WERI-Rb-1 (cell line): ENCODE results near the gene PDE3B.

Experiments used
- DNase-seq: peaks from one replicate; pipeline ENCODE4 v3.0.0-alpha.2; 2020
- H3K27ac ChIP-seq: fragments of 250-450 bp; sonication (Bioruptor Pico); 2 replicates; pipeline ENCODE4 v1.5.1; 2020; ENCODE audit warnings: mild to moderate bottlenecking, moderate library complexity
- H3K27me3 ChIP-seq: fragments of 250-450 bp; sonication (Bioruptor Pico); 2 replicates; pipeline ENCODE4 v1.5.1; 2021; ENCODE audit warnings: mild to moderate bottlenecking, low read depth, moderate library complexity; ENCODE audit not compliant: insufficient read depth, severe bottlenecking
- H3K36me3 ChIP-seq: fragments of 250-450 bp; sonication (Bioruptor Pico); 2 replicates; pipeline ENCODE4 v1.5.1; 2020; ENCODE audit warnings: mild to moderate bottlenecking, moderate library complexity
- H3K4me3 ChIP-seq: 2 replicates; pipeline ENCODE4 v1.5.1; 2011; ENCODE audit warnings: low read depth, mild to moderate bottlenecking, control low read depth, low read length
- H3K9me3 ChIP-seq: fragments of 250-450 bp; sonication (Bioruptor Pico); 2 replicates; pipeline ENCODE4 v1.5.1; 2021; ENCODE audit warnings: mild to moderate bottlenecking, moderate library complexity; ENCODE audit not compliant: severe bottlenecking
- CTCF ChIP-seq: IDR thresholded peaks from 2 replicates; pipeline ENCODE4 v1.5.1; 2011; ENCODE audit warnings: low read depth, mild to moderate bottlenecking, control low read depth, inconsistent platforms, low read length

Gene PDE3B

GRCh38 chr11:14669499-14669898 is 25.9 kb downstream of the PDE3B start:
- no peaks in the 10 kb centered on the region for H3K9me3 ChIP-seq
- no peaks in the 10 kb centered on the region for H3K27me3 ChIP-seq
- no peak for TF ChIP-seq CTCF
- H3K36me3 ChIP-seq, result no peaks in the 10 kb centered on the region
- H3K4me3 ChIP-seq, result no peak overlapping the region
- no peak for DNase-seq
- no peak overlapping the region for H3K27ac ChIP-seq

GRCh38 chr11:14669958-14670357 is 26.4 kb downstream of the PDE3B start:
- TF ChIP-seq CTCF, result no peak
- no peaks in the 10 kb centered on the region for H3K27me3 ChIP-seq
- no peak for DNase-seq
- H3K27ac ChIP-seq, result no peak overlapping the region
- H3K4me3 ChIP-seq, result no peak overlapping the region
- no peaks in the 10 kb centered on the region for H3K9me3 ChIP-seq
- no peaks in the 10 kb centered on the region for H3K36me3 ChIP-seq

DNA sequence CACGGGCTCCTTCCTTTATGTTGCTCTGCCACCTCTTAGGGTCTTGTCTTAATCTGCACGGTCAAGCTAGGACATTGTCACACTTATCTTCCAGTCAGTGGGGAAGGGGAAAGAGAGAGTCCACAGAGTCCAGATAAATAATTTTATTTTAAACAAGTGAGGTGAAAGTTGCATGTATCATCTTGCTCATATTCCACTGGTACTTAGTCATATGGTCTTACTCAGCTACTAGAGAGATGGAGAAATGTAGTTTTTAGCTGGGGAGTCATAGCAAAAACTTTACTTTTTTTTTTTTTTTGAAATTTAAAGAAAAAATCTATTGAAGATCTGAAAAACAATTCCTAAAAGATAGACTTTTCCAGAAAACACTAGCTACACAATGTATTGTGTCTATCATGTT is 29.0 kb downstream of the PDE3B start:
- H3K9me3 ChIP-seq, result no peaks in the 10 kb centered on the region
- H3K27ac ChIP-seq, result no peak overlapping the region

DNA sequence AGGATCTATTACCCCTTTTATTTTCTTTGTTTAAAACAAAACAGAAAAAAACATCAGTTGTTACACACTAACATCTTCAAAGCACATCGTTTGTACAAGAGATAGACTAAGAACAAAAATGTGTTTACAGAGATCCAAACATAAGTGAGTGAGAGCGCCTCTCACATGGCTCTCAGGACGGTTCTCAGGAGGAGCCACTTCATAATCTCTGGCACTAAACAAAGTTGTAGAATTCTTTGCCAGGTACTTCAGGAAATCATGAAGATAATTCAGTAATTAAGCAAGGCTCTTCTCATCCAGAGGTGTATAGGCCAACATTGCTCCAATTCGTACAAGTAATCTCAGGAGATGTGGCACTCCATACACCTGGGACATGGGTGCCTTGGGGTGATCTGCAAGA is 29.8 kb downstream of the PDE3B start:
- H3K36me3 ChIP-seq, result no peaks in the 10 kb centered on the region
- no peak for TF ChIP-seq CTCF
- H3K27me3 ChIP-seq, result no peaks in the 10 kb centered on the region
- no peak for DNase-seq
- no peaks in the 10 kb centered on the region for H3K9me3 ChIP-seq
- H3K4me3 ChIP-seq, result no peak overlapping the region
- no peak overlapping the region for H3K27ac ChIP-seq

More for the DNA sequence above, 29.0 kb downstream of the PDE3B start:
- no peaks in the 10 kb centered on the region for H3K36me3 ChIP-seq
- no peak for DNase-seq
- no peak overlapping the region for H3K4me3 ChIP-seq
- TF ChIP-seq CTCF, result no peak
- no peaks in the 10 kb centered on the region for H3K27me3 ChIP-seq

DNA sequence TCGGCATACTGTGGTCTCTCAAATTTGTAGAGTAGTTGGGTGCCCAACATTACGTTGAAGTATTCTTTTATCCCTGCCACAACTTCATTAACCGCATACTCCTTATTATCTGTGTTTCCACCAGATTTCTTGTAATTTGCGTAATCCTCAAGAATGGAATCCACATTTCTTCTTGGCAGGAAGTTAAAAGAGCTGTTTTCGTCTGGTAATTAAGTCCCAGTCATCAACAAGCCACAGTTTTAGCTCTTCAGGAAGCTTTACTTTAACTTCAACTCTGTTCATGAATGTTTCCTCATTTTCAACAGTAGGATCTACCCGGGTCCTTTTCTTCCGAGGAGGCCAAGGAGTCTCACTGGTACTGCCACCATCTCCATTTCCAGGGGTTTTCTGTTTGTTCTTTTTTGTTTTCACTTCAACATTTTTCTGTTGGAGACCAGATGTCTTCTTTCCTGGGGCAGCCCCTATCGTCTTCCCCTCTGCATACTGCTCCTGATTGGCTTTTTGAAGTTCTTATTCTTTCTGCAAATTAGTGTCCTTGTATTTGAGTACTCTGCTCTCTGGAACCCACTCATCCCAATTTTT is 30.3 kb downstream of the PDE3B start:
- no peak for DNase-seq
- H3K27me3 ChIP-seq, result no peaks in the 10 kb centered on the region
- H3K4me3 ChIP-seq, result no peak overlapping the region
- no peaks in the 10 kb centered on the region for H3K36me3 ChIP-seq
- no peaks in the 10 kb centered on the region for H3K9me3 ChIP-seq
- no peak for TF ChIP-seq CTCF
- no peak overlapping the region for H3K27ac ChIP-seq

GRCh38 chr11:14676068-14676467 is 32.5 kb downstream of the PDE3B start:
- DNase-seq, result no peak
- Histone ChIP-seq H3K27ac (no peak overlapping the region), H3K27me3 (no peaks in the 10 kb centered on the region), H3K4me3 (no peak overlapping the region), H3K9me3 (no peaks in the 10 kb centered on the region), H3K36me3 (no peaks in the 10 kb centered on the region)
- no peak for TF ChIP-seq CTCF
